Panc1 (cell line): Measurements from ENCODE around the gene NOS3. TPM values are rescaled to one million over a fixed set of nuclear protein-coding genes. Genes with fewer than 3 reads are reported as not detected.

Experiments used
- ATAC-seq: fragments of 200-7000 bp; cut with Tn5 transposase; 2 replicates; pipeline ENCODE4 v1.9.1; 2020; ENCODE audit warnings: mild to moderate bottlenecking, moderate library complexity
- BruUV-seq: library from RNA; stranded (reverse); fragments of 400-500 nt; replicated peaks from 2 replicates; lab custom pipeline; 2021; lab: Mats Ljungman, UMichigan
- CTCF ChIA-PET: fragments of 300-600 bp; sonication (Branson Sonifier 250); formaldehyde crosslinking; loops from one replicate; lab custom pipeline; 2022; ENCODE audit warnings: antibody characterized with exemption; lab: Charles Lee
- POLR2A ChIA-PET: fragments of 300-600 bp; sonication (Branson Sonifier 250); formaldehyde crosslinking; loops from one replicate; lab custom pipeline; 2022; ENCODE audit warnings: antibody characterized with exemption; lab: Charles Lee
- DNase-seq: peaks from one replicate; pipeline ENCODE4 v3.0.0-alpha.2; 2010; ENCODE audit warnings: low read depth, low spot score
- H3K27ac ChIP-seq: 2 replicates; pipeline ENCODE4 v1.5.1; 2011; ENCODE audit warnings: mild to moderate bottlenecking, low read length, inconsistent platforms
- H3K27me3 ChIP-seq: fragments of 200-500 bp; sonication (Bioruptor generic); 2 replicates; pipeline ENCODE4 v1.6.0; 2014; ENCODE audit warnings: low read length, inconsistent platforms; ENCODE audit not compliant: control insufficient read depth, insufficient read depth
- H3K36me3 ChIP-seq: fragments of 200-500 bp; sonication (Bioruptor generic); 2 replicates; pipeline ENCODE4 v1.5.1; 2014; ENCODE audit warnings: inconsistent platforms, mild to moderate bottlenecking, low read length, moderate library complexity; ENCODE audit not compliant: control insufficient read depth, insufficient read depth
- H3K4me1 ChIP-seq: 2 replicates; pipeline ENCODE4 v1.5.1; 2011; ENCODE audit warnings: inconsistent platforms, mild to moderate bottlenecking, low read length, moderate library complexity; ENCODE audit not compliant: control insufficient read depth, insufficient read depth
- H3K4me3 ChIP-seq, 2 experiments: 2 replicates each; pipeline ENCODE4 v1.5.1; 2011 to 2012; ENCODE audit warnings: low read depth in 2 of 2, low read length in 2 of 2, mild to moderate bottlenecking in 2 of 2, inconsistent platforms in 1 of 2, moderate library complexity in 1 of 2
- H3K9me3 ChIP-seq: fragments of 200-500 bp; sonication (Bioruptor generic); 2 replicates; pipeline ENCODE4 v1.5.1; 2014; ENCODE audit warnings: low read depth, mild to moderate bottlenecking, inconsistent platforms, low read length, moderate library complexity; ENCODE audit not compliant: control insufficient read depth, insufficient read depth
- CTCF ChIP-seq: fragments of 450-650 bp; IDR thresholded peaks from 2 replicates; pipeline ENCODE4 v1.5.1; 2017; ENCODE audit warnings: mild to moderate bottlenecking
- POLR2AphosphoS5 ChIP-seq: IDR thresholded peaks from 2 replicates; pipeline ENCODE4 v1.6.1; 2012; ENCODE audit warnings: mild to moderate bottlenecking, low read depth, low read length, moderate library complexity
- REST ChIP-seq, 2 experiments: IDR thresholded peaks; 2 replicates each; pipeline ENCODE4 v1.6.1; 2011 to 2012; ENCODE audit warnings: low read depth in 2 of 2, control low read depth in 1 of 2, low read length in 1 of 2, mild to moderate bottlenecking in 1 of 2, moderate library complexity in 1 of 2; ENCODE audit not compliant: insufficient read depth in 1 of 2
- SIN3A ChIP-seq: IDR thresholded peaks from 2 replicates; pipeline ENCODE4 v1.6.1; 2012; ENCODE audit warnings: low read depth, mild to moderate bottlenecking, low read length, moderate library complexity, borderline replicate concordance; ENCODE audit not compliant: insufficient read depth
- TCF7L2 ChIP-seq: IDR thresholded peaks from 2 replicates; pipeline ENCODE4 v1.6.1; 2011; ENCODE audit warnings: mild to moderate bottlenecking, low read depth, low read length, inconsistent platforms
- in situ Hi-C: cut with HindIII; loops from 2 replicates; pipeline ENCODE4 v1.10.0; 2016; ENCODE audit warnings: low sequenced_read_pairs, low pct_unique_long_range_greater_than_20kb
- intact Hi-C: fragments of 100-400 bp; cut with micrococcal nuclease; formaldehyde crosslinking; loops from one replicate; pipeline ENCODE4 v1.10.0; 2022; ENCODE audit not compliant: unreplicated experiment
- total RNA-seq: library from RNA; stranded (reverse); gene quantifications from one replicate; pipeline ENCODE4 v1.2.1, GENCODE V29; 2021; ENCODE audit not compliant: unreplicated experiment

The NOS3 gene
- total RNA-seq, 1 experiment from 2014 or later, result 3.1 TPM

DNA sequence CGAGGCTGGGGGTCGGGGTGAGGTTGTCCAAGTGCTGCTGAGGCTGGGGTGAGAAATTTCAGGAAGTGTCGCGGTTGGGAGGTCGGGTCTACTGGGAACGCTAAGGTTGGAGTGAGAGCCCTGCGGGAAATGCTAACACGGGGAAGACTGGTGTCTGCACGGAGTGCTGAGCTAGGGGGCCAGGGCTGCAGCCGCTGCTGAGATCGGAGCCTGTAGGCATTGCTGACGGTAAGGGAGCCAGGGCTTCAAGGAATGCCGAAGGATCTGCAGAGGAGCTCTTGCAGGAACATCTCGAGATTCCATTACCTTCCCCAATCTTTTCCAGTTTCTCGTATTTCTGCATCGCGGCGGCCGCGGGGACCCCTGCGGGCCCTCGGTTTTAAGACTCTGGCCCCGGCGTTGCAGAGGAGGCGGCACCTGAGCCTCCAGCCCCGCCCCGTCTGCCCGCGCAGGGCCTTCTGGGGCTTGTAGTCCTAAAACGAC lies 66.7 kb downstream of the NOS3 start, which contains the start of gene CDK5:
CDK5 (minus strand) TSS at position 392 of the 483 bp plus-strand sequence; CDS start at position 343, 49 bp downstream.
- peak within 1 kb of the TSS; percentile 83 to 94 for H3K4me3 ChIP-seq
- peaks cover 35% of the 10 kb centered on the region for H3K4me1 ChIP-seq
- no peaks in the 10 kb centered on the region for H3K27me3 ChIP-seq
- no peaks in the 10 kb centered on the region for H3K9me3 ChIP-seq
- no peak for TF ChIP-seq CTCF
- no peak for TF ChIP-seq REST (IDR thresholded peaks at IDR 0.05; ENCODE audit: insufficient read depth in 1 of 2, low read depth in 2 of 2, low read length in 1 of 2)
- no peak for TF ChIP-seq TCF7L2
- ATAC-seq (no peak), DNase-seq (no peak)
- CTCF ChIA-PET, result interaction anchor here (0.6 kb wide), 1 partner anchor 170 kb away, joined by 5 read pairs; the partner anchor contains the start of gene ABCF2
- intact Hi-C loops, result no loop called here
- POLR2A ChIA-PET, result no interaction called here
- peaks cover 2% of the 10 kb centered on the region; the same call in 1 of the 2 replicates for H3K36me3 ChIP-seq
- in situ Hi-C loops, result no loop called here
- BruUV-seq, result no TSS peak
- peak within 1 kb of the TSS; percentile 99 for H3K27ac ChIP-seq

DNA sequence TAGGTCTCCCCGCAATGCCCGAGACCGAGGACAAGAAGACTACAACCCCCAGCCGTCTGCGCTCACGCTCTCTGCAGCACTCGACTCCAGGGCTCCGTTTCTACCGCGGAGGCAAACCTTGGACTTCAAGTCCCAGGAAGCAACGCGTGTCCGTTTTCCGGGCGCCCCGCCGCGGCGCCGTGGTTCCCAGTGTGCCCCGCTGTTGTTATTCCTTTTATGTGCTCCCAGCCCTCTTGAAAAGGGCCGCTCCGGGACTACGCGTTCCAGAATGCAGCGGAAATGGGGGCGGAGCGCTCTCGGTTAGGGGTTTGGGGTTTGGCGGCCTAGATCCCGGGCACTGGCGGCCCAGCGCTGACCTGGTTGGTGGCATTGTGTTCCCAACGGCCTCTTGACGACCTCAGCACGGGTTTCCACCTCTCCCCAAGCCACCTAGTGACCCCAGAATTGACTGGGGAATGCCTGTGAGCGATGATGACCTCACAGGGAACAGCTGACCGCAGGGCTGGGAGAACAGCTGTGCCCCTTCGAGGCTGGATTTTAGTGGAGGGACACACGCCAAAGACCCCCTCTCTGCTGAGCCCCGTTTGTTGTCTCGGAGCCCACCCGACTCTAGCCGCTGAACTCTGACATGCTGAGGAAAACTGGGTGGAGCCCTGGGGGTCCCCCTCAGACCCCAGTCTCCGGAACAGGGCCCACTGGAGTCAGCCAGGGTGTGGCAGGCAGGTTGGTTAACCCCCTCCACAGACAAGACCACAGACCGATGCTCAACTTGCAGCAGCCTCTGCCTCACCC lies 67.4 kb downstream of the NOS3 start:
- no TSS peak for BruUV-seq
- POLR2A ChIA-PET, result no interaction called here
- no peaks in the 10 kb centered on the region for H3K27me3 ChIP-seq
- H3K36me3 ChIP-seq, result peaks cover 2% of the 10 kb centered on the region; the same call in 1 of the 2 replicates
- DNase-seq (peak; percentile 99), ATAC-seq (peak; percentile 85)
- H3K9me3 ChIP-seq, result no peaks in the 10 kb centered on the region
- TF ChIP-seq CTCF (no peak), REST (IDR thresholded peaks at IDR 0.05; ENCODE audit: insufficient read depth in 1 of 2, low read depth in 2 of 2, low read length in 1 of 2) (no peak), POLR2AphosphoS5 (peak; percentile 39; the same call in 1 of the 2 replicates), SIN3A (no peak), TCF7L2 (peak; percentile 100)
- CTCF ChIA-PET, result no interaction called here
- H3K27ac ChIP-seq, result peak overlapping the region; percentile 99
- peaks cover 38% of the 10 kb centered on the region for H3K4me1 ChIP-seq
- intact Hi-C loops, result no loop called here
- in situ Hi-C loops, result no loop called here
- peak overlapping the region; percentile 83 to 94 for H3K4me3 ChIP-seq
